C4-2B (cell line): ENCODE measurements around the gene SOS2.

Experiments used
- ZFX ChIP-seq: fragments of 450-650 bp; IDR thresholded peaks from 2 replicates; pipeline ENCODE4 v1.6.1; 2017
- TF ChIP-seq, protein P1 (sequence below): fragments of 450-650 bp; conservative IDR thresholded peaks from 2 replicates; pipeline ENCODE4 v1.5.1; 2017; ENCODE audit warnings: mild to moderate bottlenecking

DNA sequence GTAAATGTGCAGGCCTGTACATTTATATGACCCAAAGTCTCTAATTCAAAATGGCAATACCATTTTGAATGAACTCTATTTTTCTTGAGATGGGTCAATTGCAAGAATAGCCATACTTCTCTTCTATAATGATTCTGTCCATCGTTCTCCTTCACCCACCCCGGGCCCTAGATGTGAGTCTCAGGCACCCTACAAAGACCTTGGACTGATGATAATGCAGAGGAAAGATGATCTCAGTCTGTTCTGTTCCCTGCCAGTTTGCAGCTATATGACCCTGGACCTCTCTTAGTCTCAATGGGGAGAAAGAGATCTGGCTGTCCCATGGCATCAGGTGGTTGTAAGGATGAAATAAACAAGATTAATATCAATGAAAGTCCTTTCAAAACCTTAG, 145.1 kb downstream of the SOS2 start:
- TF ChIP-seq, protein P1, sequence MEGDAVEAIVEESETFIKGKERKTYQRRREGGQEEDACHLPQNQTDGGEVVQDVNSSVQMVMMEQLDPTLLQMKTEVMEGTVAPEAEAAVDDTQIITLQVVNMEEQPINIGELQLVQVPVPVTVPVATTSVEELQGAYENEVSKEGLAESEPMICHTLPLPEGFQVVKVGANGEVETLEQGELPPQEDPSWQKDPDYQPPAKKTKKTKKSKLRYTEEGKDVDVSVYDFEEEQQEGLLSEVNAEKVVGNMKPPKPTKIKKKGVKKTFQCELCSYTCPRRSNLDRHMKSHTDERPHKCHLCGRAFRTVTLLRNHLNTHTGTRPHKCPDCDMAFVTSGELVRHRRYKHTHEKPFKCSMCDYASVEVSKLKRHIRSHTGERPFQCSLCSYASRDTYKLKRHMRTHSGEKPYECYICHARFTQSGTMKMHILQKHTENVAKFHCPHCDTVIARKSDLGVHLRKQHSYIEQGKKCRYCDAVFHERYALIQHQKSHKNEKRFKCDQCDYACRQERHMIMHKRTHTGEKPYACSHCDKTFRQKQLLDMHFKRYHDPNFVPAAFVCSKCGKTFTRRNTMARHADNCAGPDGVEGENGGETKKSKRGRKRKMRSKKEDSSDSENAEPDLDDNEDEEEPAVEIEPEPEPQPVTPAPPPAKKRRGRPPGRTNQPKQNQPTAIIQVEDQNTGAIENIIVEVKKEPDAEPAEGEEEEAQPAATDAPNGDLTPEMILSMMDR: no peak
- no peak for TF ChIP-seq ZFX
